ENCODE results near the gene PIH1D1.

PIH1D1 gene

DNA sequence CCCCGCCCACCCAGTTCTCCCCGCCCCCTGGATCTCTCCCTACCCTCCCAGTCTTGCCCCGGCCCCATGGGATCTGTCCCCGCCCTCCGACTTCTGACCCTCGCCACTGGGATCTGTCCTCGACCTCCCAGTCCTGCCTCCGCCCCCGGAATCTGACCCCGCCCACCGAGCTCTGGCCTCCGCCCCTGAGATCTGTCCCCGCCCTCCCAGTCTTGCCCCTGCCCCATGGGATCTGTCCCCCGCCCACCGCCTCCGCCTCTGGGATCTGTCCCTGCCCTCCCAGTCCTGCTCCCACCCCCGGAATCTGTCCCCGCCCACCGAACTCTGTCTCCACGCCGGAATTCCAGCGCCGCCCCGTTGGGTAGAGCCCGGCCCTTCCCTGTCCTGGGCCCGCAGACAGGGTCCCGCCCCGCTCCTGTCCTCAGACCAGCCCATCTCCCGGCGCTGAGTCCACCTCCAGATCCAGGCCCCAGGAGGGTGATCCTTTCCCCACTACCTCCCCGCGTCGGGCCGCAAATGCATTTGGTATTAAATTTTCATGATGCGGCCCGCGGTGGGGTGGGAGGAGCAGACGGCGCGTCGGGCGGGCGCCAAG lies 8.7 kb downstream of the PIH1D1 start:
- TF ChIP-seq POLR2A (IDR thresholded peaks at IDR 0.05; ENCODE audit: extremely low read depth, insufficient read length) = no peak
- TF ChIP-seq MYC (IDR thresholded peaks at IDR 0.05; ENCODE audit: low read depth, low read length) = no peak
- no peak for TF ChIP-seq CTCF (IDR thresholded peaks at IDR 0.05; ENCODE audit: low read depth, low read length)
- TF ChIP-seq, protein P1, sequence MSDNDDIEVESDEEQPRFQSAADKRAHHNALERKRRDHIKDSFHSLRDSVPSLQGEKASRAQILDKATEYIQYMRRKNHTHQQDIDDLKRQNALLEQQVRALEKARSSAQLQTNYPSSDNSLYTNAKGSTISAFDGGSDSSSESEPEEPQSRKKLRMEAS (IDR thresholded peaks at IDR 0.05; ENCODE audit: low read depth, low read length) = no peak
- H3K4me3 ChIP-seq (ENCODE audit: low read depth, low read length) = peak overlapping the region; percentile 36
- DNase-seq (ENCODE audit: low read depth) = peak; percentile 67

DNA sequence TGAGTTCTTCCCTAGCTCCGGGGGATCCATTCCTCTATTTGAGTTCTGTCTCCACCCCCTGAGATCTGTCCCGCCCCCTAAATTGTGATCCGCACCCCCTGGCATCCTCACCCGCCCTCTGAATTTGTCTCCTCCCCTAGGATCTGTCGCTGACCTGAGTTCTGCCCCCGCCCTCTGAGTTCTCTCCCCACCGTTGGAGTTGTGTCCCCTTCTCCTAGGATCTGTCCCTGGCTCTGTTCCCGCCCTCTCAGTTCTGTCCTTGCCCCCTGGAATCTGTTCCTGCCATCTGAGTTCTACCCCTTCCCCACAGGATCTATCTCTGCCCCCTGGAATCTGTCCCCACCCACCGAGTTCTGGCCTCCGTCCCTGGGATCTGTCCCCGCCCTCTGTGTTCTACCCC lies 9.3 kb downstream of the PIH1D1 start:
- TF ChIP-seq, protein P1 (IDR thresholded peaks at IDR 0.05; ENCODE audit: low read depth, low read length) = no peak
- TF ChIP-seq POLR2A (IDR thresholded peaks at IDR 0.05; ENCODE audit: extremely low read depth, insufficient read length) (no peak), MYC (IDR thresholded peaks at IDR 0.05; ENCODE audit: low read depth, low read length) (no peak), CTCF (IDR thresholded peaks at IDR 0.05; ENCODE audit: low read depth, low read length) (no peak)
- H3K4me3 ChIP-seq (ENCODE audit: low read depth, low read length) = no peak overlapping the region
- no peak for DNase-seq (ENCODE audit: low read depth)

DNA sequence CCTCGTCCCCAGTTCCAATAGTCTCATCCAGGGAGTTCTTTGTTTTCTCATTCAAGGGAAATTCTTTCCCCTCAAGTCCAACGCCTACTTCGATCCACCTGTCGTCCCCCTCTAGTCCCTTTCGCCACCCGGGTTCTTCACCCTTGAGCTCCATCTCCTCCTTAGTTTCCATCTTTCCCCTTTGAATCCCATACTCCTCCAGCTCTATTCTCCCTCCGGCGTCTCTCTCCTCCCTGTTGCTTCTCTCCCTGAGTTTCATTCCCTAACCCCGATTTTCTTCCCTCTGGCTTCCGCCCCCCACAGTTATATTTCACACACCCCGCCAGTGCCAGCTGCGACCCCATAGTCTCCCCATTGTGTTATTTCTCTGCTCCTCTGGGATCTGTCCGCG lies 9.7 kb downstream of the PIH1D1 start:
- H3K4me3 ChIP-seq (ENCODE audit: low read depth, low read length) = no peak overlapping the region
- no peak for TF ChIP-seq CTCF (IDR thresholded peaks at IDR 0.05; ENCODE audit: low read depth, low read length)
- TF ChIP-seq, protein P1 (IDR thresholded peaks at IDR 0.05; ENCODE audit: low read depth, low read length) = no peak
- TF ChIP-seq MYC (IDR thresholded peaks at IDR 0.05; ENCODE audit: low read depth, low read length) = no peak
- TF ChIP-seq POLR2A (IDR thresholded peaks at IDR 0.05; ENCODE audit: extremely low read depth, insufficient read length) = no peak
- DNase-seq (ENCODE audit: low read depth) = no peak

GRCh38 chr19:49441210-49441959 lies 10.2 kb downstream of the PIH1D1 start, which contains the start of gene SLC17A7:
Gene SLC17A7, minus strand, starts transcription at chr19:49441527. Its CDS starts 148 bp downstream, at chr19:49441379.
- TF ChIP-seq CTCF (IDR thresholded peaks at IDR 0.05; ENCODE audit: low read depth, low read length) (no peak), POLR2A (IDR thresholded peaks at IDR 0.05; ENCODE audit: extremely low read depth, insufficient read length) (no peak), MYC (IDR thresholded peaks at IDR 0.05; ENCODE audit: low read depth, low read length) (no peak)
- TF ChIP-seq, protein P1 (IDR thresholded peaks at IDR 0.05; ENCODE audit: low read depth, low read length) = no peak
- H3K4me3 ChIP-seq (ENCODE audit: low read depth, low read length) = no peak within 1 kb of the TSS
- DNase-seq (ENCODE audit: low read depth) = no peak

- TF ChIP-seq POLR2A (IDR thresholded peaks at IDR 0.05; ENCODE audit: extremely low read depth, insufficient read length) (no peak), MYC (IDR thresholded peaks at IDR 0.05; ENCODE audit: low read depth, low read length) (no peak), CTCF (IDR thresholded peaks at IDR 0.05; ENCODE audit: low read depth, low read length) (no peak)
- TF ChIP-seq, protein P1 (IDR thresholded peaks at IDR 0.05; ENCODE audit: low read depth, low read length) = no peak
- H3K4me3 ChIP-seq (ENCODE audit: low read depth, low read length) = no peak overlapping the region
- DNase-seq (ENCODE audit: low read depth) = no peak
Measured at GRCh38 chr19:49440439-49441209, 11.0 kb downstream of the PIH1D1 start.
